PC-3 (cell line): ENCODE results near the gene NAPB.

Source experiments
- CTCF ChIP-seq: fragments of 300-600 bp; sonication (generic); conservative IDR thresholded peaks from 2 replicates; pipeline ENCODE4 v1.5.1; 2017; ENCODE audit warnings: antibody characterized with exemption, low read depth, mild to moderate bottlenecking, low read length
- EZH2 ChIP-seq: fragments of 300-600 bp; sonication (generic); IDR thresholded peaks from one replicate; pipeline ENCODE4 v1.6.1; 2017; ENCODE audit warnings: antibody characterized with exemption, mild to moderate bottlenecking, low read length; ENCODE audit not compliant: unreplicated experiment

DNA sequence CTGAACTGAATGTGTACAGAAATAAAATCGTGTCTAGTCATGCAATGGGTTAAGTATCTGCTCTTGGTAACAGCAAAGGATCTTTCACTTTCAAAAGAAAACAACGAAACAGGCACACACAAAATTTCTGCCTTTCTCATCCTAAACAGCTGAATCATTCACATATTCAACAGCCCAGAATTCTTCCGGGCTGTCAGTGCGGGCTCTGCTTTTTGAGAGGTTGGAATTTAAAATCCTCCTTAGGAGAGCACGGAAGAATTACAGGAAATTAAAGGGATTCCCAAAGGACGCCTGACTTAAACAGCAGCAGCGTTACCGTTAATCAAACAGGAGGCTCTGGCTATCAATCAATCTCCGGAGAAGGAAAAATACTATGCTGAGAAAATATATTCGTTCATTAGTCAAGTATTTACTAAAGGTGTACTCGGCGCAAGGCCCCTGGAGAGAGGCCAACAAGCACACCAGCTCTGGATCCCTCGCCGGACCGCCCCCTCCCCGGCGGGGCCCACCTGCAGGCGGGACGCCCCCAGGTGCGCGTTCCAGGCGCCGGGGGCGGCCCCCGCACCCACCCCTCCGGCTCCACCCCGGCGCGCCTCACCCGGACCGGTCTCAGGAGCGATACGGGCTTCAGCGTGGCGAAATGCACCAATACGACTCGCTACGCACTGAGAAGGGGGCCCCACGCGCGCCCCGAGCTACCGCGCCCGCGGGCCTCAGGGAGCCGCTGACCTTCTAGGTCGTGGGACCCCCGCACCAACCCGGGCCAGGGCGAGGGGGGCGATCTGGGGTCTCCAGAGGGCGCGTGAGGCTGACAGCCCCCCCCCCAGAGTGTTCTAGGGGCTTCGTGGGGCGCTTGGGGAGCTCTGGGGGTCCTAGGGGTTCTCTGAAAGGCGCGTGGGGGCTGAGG lies 1.0 kb downstream of the NAPB start:
- no peak for TF ChIP-seq CTCF
- no peak for TF ChIP-seq EZH2
